ENCODE data around the gene STXBP1.

Gene STXBP1

DNA sequence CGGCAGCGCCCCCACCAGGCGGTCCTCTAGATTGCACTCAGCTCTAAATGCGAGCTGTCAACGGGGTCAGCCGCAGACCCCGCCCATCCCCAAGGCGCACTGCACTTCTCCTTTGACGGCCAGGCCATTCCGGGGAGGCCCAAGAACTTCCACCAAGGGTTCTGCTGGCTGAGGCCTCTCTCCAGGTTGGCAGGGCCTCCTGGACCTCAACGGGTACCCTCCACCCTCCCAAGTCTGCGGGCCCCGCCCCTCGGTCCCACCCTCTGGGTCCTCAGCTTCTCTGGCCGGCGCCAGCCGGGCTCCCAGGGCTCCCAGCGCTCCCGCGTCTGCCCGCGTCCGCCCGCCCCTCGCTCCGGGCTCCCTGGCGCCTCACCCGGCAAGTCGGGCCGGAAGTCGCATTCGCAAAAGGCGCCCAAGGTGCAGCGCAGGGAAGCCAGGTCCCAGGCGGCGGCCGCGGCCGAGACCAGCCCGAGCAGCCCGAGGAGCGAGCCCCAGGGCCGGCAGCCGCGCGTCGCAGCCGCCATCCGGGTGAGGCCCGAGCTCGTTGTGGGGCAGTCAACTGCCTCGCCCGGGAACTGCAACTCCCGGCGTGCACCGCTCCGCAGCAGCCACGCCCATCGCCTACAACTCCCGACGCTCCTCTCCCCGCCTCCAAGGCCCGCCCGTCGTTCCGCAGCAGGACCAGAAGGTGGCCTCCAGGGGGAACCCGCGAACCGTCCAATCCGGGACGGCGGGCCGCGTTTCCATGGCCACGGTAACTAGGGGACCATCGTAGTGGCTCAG lies 122.9 kb downstream of the STXBP1 start, which contains the start of gene TOR2A:
TOR2A (minus strand) TSS at position 548 of the 783 bp plus-strand sequence; CDS start at position 524, 24 bp downstream.
- ChIA-PET POLR2A (interaction anchor here (0.6 to 1.9 kb wide), 24 partner anchors 17 to 510 kb away, joined by 3 to 16 read pairs (median 4); partner anchors contain the start of genes CDK9, LRSAM1, PTRH1 and RPL12), CTCF (interaction anchor here (0.6 to 3.6 kb wide), 89 partner anchors 8 to 839 kb away, joined by 3 to 72 read pairs (median 4); partner anchors contain the start of genes CDK9, CFAP157, LRSAM1 and PTRH1)
- Histone ChIP-seq H3K4me1 (ENCODE audit: control insufficient read depth, insufficient read depth, low read length) (no peaks in the 10 kb centered on the region), H3K4me3 (ENCODE audit: low read depth, low read length) (peak within 1 kb of the TSS; percentile 70), H3K27ac (ENCODE audit: extremely low read depth, low read depth, low read length) (peak within 1 kb of the TSS; percentile 75), H3K36me3 (ENCODE audit: control insufficient read depth in 2 of 2, insufficient read depth in 1 of 2, low read length in 2 of 2) (peaks cover 0 to 6% of the 10 kb centered on the region in 2 experiments; a peak in 1 of 3 replicates), H3K9me3 (ENCODE audit: control insufficient read depth, insufficient read depth, low read depth, low read length) (no peaks in the 10 kb centered on the region)
- TF ChIP-seq IKZF3 (tag by site-specific recombination; IDR thresholded peaks at IDR 0.05) (peak; percentile 47), ZNF2 (tag by site-specific recombination; IDR thresholded peaks at IDR 0.05) (0 out of 2 replicates have a peak, but pooled peaks have one; percentile 9), ZBTB1 (tag by site-specific recombination; IDR thresholded peaks at IDR 0.05) (no peak), ZBTB20 (tag by site-specific recombination; IDR thresholded peaks at IDR 0.05) (peak; percentile 80), ZNF341 (tag by site-specific recombination; IDR thresholded peaks at IDR 0.05; ENCODE audit: low read depth) (peak; percentile 51), GLIS2 (tag by site-specific recombination; IDR thresholded peaks at IDR 0.05) (no peak), BCL11B (tag by site-specific recombination; IDR thresholded peaks at IDR 0.05; ENCODE audit: low read depth) (no peak; the same call in 1 of the 2 replicates), ZIC2 (tag by site-specific recombination; IDR thresholded peaks at IDR 0.05) (peak; percentile 64; the same call in 1 of the 2 replicates), ZNF501 (tag by site-specific recombination; IDR thresholded peaks at IDR 0.05) (0 out of 2 replicates have a peak, but pooled peaks have one; percentile 24), ZBTB26 (tag by site-specific recombination; optimal IDR thresholded peaks at IDR 0.05) (peak; percentile 57), KLF8 (tag by site-specific recombination; IDR thresholded peaks at IDR 0.05) (peak; percentile 81), ZNF404 (tag by site-specific recombination; IDR thresholded peaks at IDR 0.05) (no peak), ZNF433 (tag by site-specific recombination; IDR thresholded peaks at IDR 0.05; ENCODE audit: low read depth) (no peak), ZXDB (tag by site-specific recombination; IDR thresholded peaks at IDR 0.05) (0 out of 2 replicates have a peak, but pooled peaks have one; percentile 32), SP3 (tag by site-specific recombination; IDR thresholded peaks at IDR 0.05) (peak; percentile 94), ZNF324 (tag by site-specific recombination; IDR thresholded peaks at IDR 0.05) (peak; percentile 31; the same call in 1 of the 2 replicates), ZNF660 (tag by site-specific recombination; IDR thresholded peaks at IDR 0.05) (peak; percentile 66; the same call in 1 of the 2 replicates), ZNF423 (tag by site-specific recombination; IDR thresholded peaks at IDR 0.05) (no peak), ZFP3 (tag by site-specific recombination; IDR thresholded peaks at IDR 0.05; ENCODE audit: low read depth) (no peak), EGR2 (tag by site-specific recombination; IDR thresholded peaks at IDR 0.05; ENCODE audit: low read depth) (0 out of 2 replicates have a peak, but pooled peaks have one; percentile 20), ZBTB8A (tag by site-specific recombination; IDR thresholded peaks at IDR 0.05) (peak; percentile 79), ZNF10 (tag by site-specific recombination; IDR thresholded peaks at IDR 0.05) (no peak), CTCF (tag by site-specific recombination; IDR thresholded peaks at IDR 0.05) (peak; percentile 93), ZNF354C (tag by site-specific recombination; IDR thresholded peaks at IDR 0.05; ENCODE audit: borderline replicate concordance, low read depth) (no peak), ZFP69B (tag by site-specific recombination; IDR thresholded peaks at IDR 0.05) (peak; percentile 29; the same call in 1 of the 2 replicates), ZNF704 (tag by site-specific recombination; IDR thresholded peaks at IDR 0.05) (no peak), ZNF785 (tag by site-specific recombination; IDR thresholded peaks at IDR 0.05) (no peak), ZNF335 (tag by site-specific recombination; conservative IDR thresholded peaks at IDR 0.05) (peak; percentile 94), ZBTB11 (tag by site-specific recombination; conservative IDR thresholded peaks at IDR 0.05; ENCODE audit: low read depth) (peak; percentile 84), ZNF48 (tag by site-specific recombination; IDR thresholded peaks at IDR 0.05) (no peak)
- TF ChIP-seq, protein P1, sequence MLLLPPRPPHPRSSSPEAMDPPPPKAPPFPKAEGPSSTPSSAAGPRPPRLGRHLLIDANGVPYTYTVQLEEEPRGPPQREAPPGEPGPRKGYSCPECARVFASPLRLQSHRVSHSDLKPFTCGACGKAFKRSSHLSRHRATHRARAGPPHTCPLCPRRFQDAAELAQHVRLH (tag by site-specific recombination; IDR thresholded peaks at IDR 0.05), result 0 out of 2 replicates have a peak, but pooled peaks have one; percentile 8

All from HEK293 (cell line).